H9 (cell line): ENCODE results near the gene PPARA. TPM values are rescaled to one million over a fixed set of nuclear protein-coding genes. Genes with fewer than 3 reads are reported as not detected.
A peak's percentile ranks its signal among the peaks of the same experiment; 100 is the strongest.

Source experiments
- DNase-seq: peaks from one replicate; pipeline ENCODE4 v3.0.0-alpha.2; 2017
- H2AFZ ChIP-seq: one replicate; pipeline ENCODE4 v1.6.1; 2013; ENCODE audit warnings: mild to moderate bottlenecking, low read length, control low read depth, moderate library complexity
- H2AK5ac ChIP-seq: 2 replicates; pipeline ENCODE4 v1.6.1; 2013; ENCODE audit warnings: low read length, control low read depth, mixed read lengths; ENCODE audit not compliant: insufficient read length
- H2BK120ac ChIP-seq: one replicate; pipeline ENCODE4 v1.6.1; 2013; ENCODE audit warnings: low read depth, mild to moderate bottlenecking, low read length, control low read depth, inconsistent platforms; ENCODE audit not compliant: poor library complexity, severe bottlenecking
- H2BK12ac ChIP-seq: 2 replicates; pipeline ENCODE4 v1.6.1; 2013; ENCODE audit warnings: low read length, control low read depth, mixed read lengths, low read depth; ENCODE audit not compliant: insufficient read length
- H2BK15ac ChIP-seq: 2 replicates; pipeline ENCODE4 v1.6.1; 2013; ENCODE audit warnings: low read depth, low read length, control low read depth
- H2BK20ac ChIP-seq: one replicate; pipeline ENCODE4 v1.6.1; 2013; ENCODE audit warnings: low read depth, mild to moderate bottlenecking, low read length, control low read depth, inconsistent platforms; ENCODE audit not compliant: poor library complexity, severe bottlenecking
- H2BK5ac ChIP-seq: 2 replicates; pipeline ENCODE4 v1.6.1; 2013; ENCODE audit warnings: low read length, control low read depth, mixed read lengths; ENCODE audit not compliant: insufficient read length
- H3K14ac ChIP-seq: 2 replicates; pipeline ENCODE4 v1.6.1; 2013; ENCODE audit warnings: low read length, control low read depth; ENCODE audit not compliant: insufficient read depth
- H3K18ac ChIP-seq: 2 replicates; pipeline ENCODE4 v1.6.1; 2013; ENCODE audit warnings: low read depth, mild to moderate bottlenecking, mixed read lengths, low read length, control low read depth; ENCODE audit not compliant: insufficient read length
- H3K23ac ChIP-seq: 2 replicates; pipeline ENCODE4 v1.6.1; 2013; ENCODE audit warnings: low read length, control low read depth, mixed read lengths, low read depth; ENCODE audit not compliant: insufficient read length
- H3K23me2 ChIP-seq: 2 replicates; pipeline ENCODE4 v1.6.1; 2013; ENCODE audit warnings: low read depth, mild to moderate bottlenecking, mixed read lengths, low read length, control low read depth; ENCODE audit not compliant: insufficient read length, poor library complexity, severe bottlenecking
- H3K27ac ChIP-seq: 2 replicates; pipeline ENCODE4 v1.5.1; 2013; ENCODE audit warnings: low read length, control low read depth, mixed read lengths, low read depth; ENCODE audit not compliant: insufficient read length
- H3K27me3 ChIP-seq: 2 replicates; pipeline ENCODE4 v1.6.1; 2013; ENCODE audit warnings: low read length, control low read depth, inconsistent platforms; ENCODE audit not compliant: insufficient read depth
- H3K4ac ChIP-seq: 2 replicates; pipeline ENCODE4 v1.6.1; 2013; ENCODE audit warnings: low read depth, mild to moderate bottlenecking, control low read depth, inconsistent platforms, low read length, moderate library complexity
- H3K4me1 ChIP-seq: 2 replicates; pipeline ENCODE4 v1.6.1; 2013; ENCODE audit warnings: low read length, control low read depth, inconsistent platforms; ENCODE audit not compliant: insufficient read depth
- H3K4me2 ChIP-seq: 2 replicates; pipeline ENCODE4 v1.6.1; 2013; ENCODE audit warnings: low read length, control low read depth, mixed read lengths; ENCODE audit not compliant: insufficient read length, insufficient read depth
- H3K56ac ChIP-seq: 2 replicates; pipeline ENCODE4 v1.6.1; 2013; ENCODE audit warnings: low read depth, mild to moderate bottlenecking, mixed read lengths, low read length, control low read depth; ENCODE audit not compliant: insufficient read length
- H3K79me1 ChIP-seq: 2 replicates; pipeline ENCODE4 v1.6.1; 2013; ENCODE audit warnings: low read depth, mild to moderate bottlenecking, moderate library complexity, low read length, control low read depth, inconsistent platforms; ENCODE audit not compliant: insufficient read depth, poor library complexity, severe bottlenecking
- H3K79me2 ChIP-seq: 2 replicates; pipeline ENCODE4 v1.6.1; 2013; ENCODE audit warnings: low read length, control low read depth, inconsistent platforms; ENCODE audit not compliant: insufficient read depth
- H3K9ac ChIP-seq: 2 replicates; pipeline ENCODE4 v1.6.1; 2013; ENCODE audit warnings: low read length, control low read depth, mixed read lengths; ENCODE audit not compliant: insufficient read length; ENCODE audit errors: extremely low read depth
- H3K9me3 ChIP-seq: one replicate; pipeline ENCODE4 v1.6.1; 2013; ENCODE audit warnings: low read depth, low read length, inconsistent platforms; ENCODE audit not compliant: control insufficient read depth
- H3T11ph ChIP-seq: one replicate; pipeline ENCODE4 v1.6.1; 2013; ENCODE audit warnings: mild to moderate bottlenecking, low read length, control low read depth, inconsistent platforms
- H4K20me1 ChIP-seq: one replicate; pipeline ENCODE4 v1.6.1; 2013; ENCODE audit not compliant: control insufficient read depth, insufficient read length, insufficient read depth
- H4K5ac ChIP-seq: 2 replicates; pipeline ENCODE4 v1.6.1; 2013; ENCODE audit warnings: low read depth, mild to moderate bottlenecking, mixed read lengths, low read length, control low read depth; ENCODE audit not compliant: insufficient read length
- H4K8ac ChIP-seq: replicated peaks from 2 replicates; pipeline ENCODE4 v1.6.1; 2013; ENCODE audit warnings: low read length, control low read depth, mixed read lengths, low read depth; ENCODE audit not compliant: insufficient read length
- H4K91ac ChIP-seq: 2 replicates; pipeline ENCODE4 v1.6.1; 2013; ENCODE audit warnings: low read depth, mild to moderate bottlenecking, moderate library complexity, mixed read lengths, low read length, control low read depth; ENCODE audit not compliant: insufficient read length
- H3K27ac Mint-ChIP-seq, 3 experiments: 2 replicates in 2 of 3; 3 replicates in 1 of 3; pipeline ENCODE4 v1.8.0; 2020 to 2021; ENCODE audit warnings: mixed read lengths in 3 of 3, mild to moderate bottlenecking in 1 of 3, moderate library complexity in 1 of 3
- H3K27me3 Mint-ChIP-seq: 2 replicates; pipeline ENCODE4 v1.8.0; 2021; ENCODE audit warnings: low read depth, mild to moderate bottlenecking, moderate library complexity, mixed read lengths
- H3K36me3 Mint-ChIP-seq, 3 experiments: 2 replicates in 2 of 3; 3 replicates in 1 of 3; pipeline ENCODE4 v1.8.0; 2020 to 2021; ENCODE audit warnings: low read depth in 3 of 3, mixed read lengths in 3 of 3; ENCODE audit not compliant: insufficient read depth in 1 of 3
- H3K4me1 Mint-ChIP-seq, 2 experiments: 2 replicates each; pipeline ENCODE4 v1.8.0; 2020; ENCODE audit warnings: mixed read lengths in 2 of 2
- H3K4me3 Mint-ChIP-seq, 2 experiments: 2 replicates in 1 of 2; 3 replicates in 1 of 2; pipeline ENCODE4 v1.8.0; 2020 to 2021; ENCODE audit warnings: mild to moderate bottlenecking in 2 of 2, mixed read lengths in 2 of 2, moderate library complexity in 1 of 2
- H3K9me3 Mint-ChIP-seq, 2 experiments: 2 replicates in 1 of 2; 3 replicates in 1 of 2; pipeline ENCODE4 v1.8.0; 2020; ENCODE audit warnings: mild to moderate bottlenecking in 2 of 2, mixed read lengths in 2 of 2, moderate library complexity in 1 of 2
- CTCF ChIP-seq: fragments of 200-600 bp; sonication (generic); conservative IDR thresholded peaks from 3 replicates; pipeline ENCODE4 v1.8.0; 2021; ENCODE audit warnings: antibody characterized with exemption, mild to moderate bottlenecking
- WGBS: extraction: QIAGEN DNeasy Blood & Tissue Kit; methylation state at CpG from one replicate; pipeline ENCODE4 v1.1.7; 2013; ENCODE audit warnings: missing lambda C conversion rate, low lambda C conversion rate, mixed read lengths; ENCODE audit not compliant: insufficient read length; ENCODE audit errors: extremely low coverage; 5-methylcytosine and 5-hydroxymethylcytosine counted together
- total RNA-seq: library from RNA; stranded (reverse); gene quantifications from 2 replicates; pipeline ENCODE4 v1.2.1, GENCODE V29; 2021

PPARA gene
- total RNA-seq, 1 experiment from 2014 or later, result 7.3 TPM

DNA sequence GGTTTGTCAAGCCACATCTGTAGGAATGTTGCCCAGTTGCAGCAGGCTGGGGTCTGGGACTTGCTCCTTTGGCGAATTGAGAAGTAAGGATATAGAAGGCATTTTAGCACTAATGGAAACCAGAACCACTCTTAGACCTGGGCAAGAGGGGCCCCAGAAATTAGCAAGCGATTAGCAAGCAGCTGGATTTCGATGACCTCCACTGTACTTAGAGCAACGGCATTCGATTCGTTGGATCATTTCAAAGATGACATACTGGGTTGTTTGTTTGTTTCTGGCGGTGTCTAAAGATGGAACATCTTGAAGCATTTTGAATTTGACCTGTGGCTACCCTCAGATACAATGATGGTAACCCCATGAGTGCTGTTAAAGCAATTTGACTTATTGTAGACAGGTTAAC is 100.9 kb downstream of the PPARA start:
- H3K14ac ChIP-seq, result no peak overlapping the region
- no peak overlapping the region for H2BK120ac ChIP-seq
- H3K4me2 ChIP-seq, result peak overlapping the region; percentile 42
- no peaks in the 10 kb centered on the region for H3K9me3 ChIP-seq
- no CpG with 5 or more reads among the region's 7 CpGs for WGBS
- H3K4ac ChIP-seq, result no peak overlapping the region
- no peak overlapping the region for H4K5ac ChIP-seq
- no peak overlapping the region for H3K9ac ChIP-seq
- H2BK5ac ChIP-seq, result no peak overlapping the region
- H3K56ac ChIP-seq, result no peak overlapping the region
- peaks cover 16% of the 10 kb centered on the region for H3K27me3 Mint-ChIP-seq
- peaks cover 7% of the 10 kb centered on the region for H3K23me2 ChIP-seq
- no peaks in the 10 kb centered on the region for H4K20me1 ChIP-seq
- peaks cover 1 to 8% (median 7%) of the 10 kb centered on the region in 3 experiments; a peak in 3 of 7 replicates for H3K36me3 Mint-ChIP-seq
- no peak overlapping the region for H3K27ac ChIP-seq
- peaks cover 8 to 16% of the 10 kb centered on the region in 2 experiments for H3K4me1 Mint-ChIP-seq
- H4K91ac ChIP-seq, result no peak overlapping the region
- no peak for DNase-seq
- no peak overlapping the region for H2AFZ ChIP-seq
- no peak overlapping the region for H3T11ph ChIP-seq
- H3K27ac Mint-ChIP-seq, result no peak overlapping the region
- H2BK15ac ChIP-seq, result no peak overlapping the region
- no peaks in the 10 kb centered on the region for H3K4me1 ChIP-seq
- H2AK5ac ChIP-seq, result no peak overlapping the region
- no peak overlapping the region for H3K18ac ChIP-seq
- TF ChIP-seq CTCF, result no peak
- H3K27me3 ChIP-seq, result no peaks in the 10 kb centered on the region
- H4K8ac ChIP-seq, result no peak overlapping the region
- H3K9me3 Mint-ChIP-seq, result peaks cover 0 to 10% of the 10 kb centered on the region in 2 experiments; a peak in 3 of 5 replicates
- no peak overlapping the region for H2BK20ac ChIP-seq
- no peaks in the 10 kb centered on the region for H3K79me2 ChIP-seq
- peak overlapping the region; percentile 73 to 82 for H3K4me3 Mint-ChIP-seq
- no peak overlapping the region for H3K23ac ChIP-seq
- no peaks in the 10 kb centered on the region for H3K79me1 ChIP-seq
- H2BK12ac ChIP-seq, result no peak overlapping the region
